ENCODE data around the gene SEZ6L.

DNA sequence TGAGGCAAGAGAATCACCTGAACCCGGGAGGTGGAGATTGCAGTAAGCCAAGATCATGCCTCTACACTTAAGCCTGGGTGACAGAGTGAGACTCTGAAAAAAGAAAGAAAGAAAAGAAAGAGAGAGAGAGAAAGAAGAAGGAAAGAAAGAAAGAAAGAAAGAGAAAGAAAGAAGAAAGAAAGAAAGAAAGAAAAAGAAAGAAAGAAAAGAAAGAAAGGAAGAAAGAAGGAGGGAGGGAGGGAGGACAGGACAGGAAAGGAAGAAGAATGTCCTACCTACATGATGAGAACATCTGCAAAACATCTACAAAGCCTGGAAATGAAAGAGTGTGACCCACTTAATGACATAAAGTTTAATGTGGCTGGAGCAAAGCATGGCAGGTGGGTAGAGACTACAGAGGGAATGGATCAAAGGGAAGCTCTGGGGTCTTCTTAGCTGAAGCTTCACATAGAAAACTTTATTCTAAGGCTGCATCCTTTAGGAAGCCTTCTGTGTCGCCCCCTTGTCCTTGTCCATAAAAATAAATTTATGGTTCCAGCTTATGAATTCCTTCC, 147.5 kb downstream of the SEZ6L start:
- TF ChIP-seq, protein P1, sequence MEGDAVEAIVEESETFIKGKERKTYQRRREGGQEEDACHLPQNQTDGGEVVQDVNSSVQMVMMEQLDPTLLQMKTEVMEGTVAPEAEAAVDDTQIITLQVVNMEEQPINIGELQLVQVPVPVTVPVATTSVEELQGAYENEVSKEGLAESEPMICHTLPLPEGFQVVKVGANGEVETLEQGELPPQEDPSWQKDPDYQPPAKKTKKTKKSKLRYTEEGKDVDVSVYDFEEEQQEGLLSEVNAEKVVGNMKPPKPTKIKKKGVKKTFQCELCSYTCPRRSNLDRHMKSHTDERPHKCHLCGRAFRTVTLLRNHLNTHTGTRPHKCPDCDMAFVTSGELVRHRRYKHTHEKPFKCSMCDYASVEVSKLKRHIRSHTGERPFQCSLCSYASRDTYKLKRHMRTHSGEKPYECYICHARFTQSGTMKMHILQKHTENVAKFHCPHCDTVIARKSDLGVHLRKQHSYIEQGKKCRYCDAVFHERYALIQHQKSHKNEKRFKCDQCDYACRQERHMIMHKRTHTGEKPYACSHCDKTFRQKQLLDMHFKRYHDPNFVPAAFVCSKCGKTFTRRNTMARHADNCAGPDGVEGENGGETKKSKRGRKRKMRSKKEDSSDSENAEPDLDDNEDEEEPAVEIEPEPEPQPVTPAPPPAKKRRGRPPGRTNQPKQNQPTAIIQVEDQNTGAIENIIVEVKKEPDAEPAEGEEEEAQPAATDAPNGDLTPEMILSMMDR (IDR thresholded peaks at IDR 0.05) = no peak
- TF ChIP-seq POLR2A (IDR thresholded peaks at IDR 0.05) = no peak
- TF ChIP-seq EP300 (IDR thresholded peaks at IDR 0.05) = no peak
